Brain microvascular endothelial cell (primary cell): ENCODE data around the gene KAT2B.

Experiments used
- DNase-seq: peaks from one replicate; pipeline ENCODE4 v3.0.0-alpha.2; 2020
- H3K27ac ChIP-seq: fragments of 250-450 bp; sonication (Bioruptor Pico); 2 replicates; pipeline ENCODE4 v1.5.1; 2020; ENCODE audit warnings: mild to moderate bottlenecking, moderate library complexity
- H3K27me3 ChIP-seq: fragments of 250-450 bp; sonication (Bioruptor Pico); replicated peaks from 2 replicates; pipeline ENCODE4 v1.5.1; 2020; ENCODE audit warnings: mild to moderate bottlenecking
- H3K36me3 ChIP-seq: fragments of 250-450 bp; sonication (Bioruptor Pico); replicated peaks from 2 replicates; pipeline ENCODE4 v1.5.1; 2020; ENCODE audit warnings: mild to moderate bottlenecking
- H3K4me3 ChIP-seq: 2 replicates; pipeline ENCODE4 v1.5.1; 2011; ENCODE audit warnings: low read depth, mild to moderate bottlenecking, control low read depth, low read length, moderate library complexity
- CTCF ChIP-seq: IDR thresholded peaks from 2 replicates; pipeline ENCODE4 v1.5.1; 2011; ENCODE audit warnings: low read depth, mild to moderate bottlenecking, moderate library complexity, low read length, control low read depth, inconsistent platforms; ENCODE audit errors: missing control alignments
- in situ Hi-C: cut with HindIII; loops from 2 replicates; pipeline ENCODE4 v1.10.0; 2017; ENCODE audit warnings: low sequenced_read_pairs, low pct_ligation_motif_present

Gene KAT2B

GRCh38 chr3:20194793-20195460 lies 154.7 kb downstream of the KAT2B start:
- Histone ChIP-seq H3K27me3 (no peaks in the 10 kb centered on the region), H3K4me3 (no peak overlapping the region), H3K36me3 (no peaks in the 10 kb centered on the region), H3K27ac (no peak overlapping the region)
- TF ChIP-seq CTCF = no peak
- in situ Hi-C loops = no loop called here
- DNase-seq = no peak

GRCh38 chr3:20197775-20198174 lies 157.5 kb downstream of the KAT2B start:
- no peaks in the 10 kb centered on the region for H3K27me3 ChIP-seq
- no peak for DNase-seq
- in situ Hi-C loops = no loop called here
- H3K4me3 ChIP-seq = no peak overlapping the region
- no peak for TF ChIP-seq CTCF
- no peak overlapping the region for H3K27ac ChIP-seq
- H3K36me3 ChIP-seq = no peaks in the 10 kb centered on the region

GRCh38 chr3:20201143-20201542 lies 160.9 kb downstream of the KAT2B start:
- TF ChIP-seq CTCF = no peak

More at GRCh38 chr3:20201143-20201542, 160.9 kb downstream of the KAT2B start:
- Histone ChIP-seq H3K27me3 (no peaks in the 10 kb centered on the region), H3K36me3 (no peaks in the 10 kb centered on the region), H3K27ac (no peak overlapping the region), H3K4me3 (no peak overlapping the region)
- in situ Hi-C loops = no loop called here
- no peak for DNase-seq
